ENCODE data around the gene HNRNPAB. TPM values are rescaled to one million over a fixed set of nuclear protein-coding genes. Genes with fewer than 3 reads are reported as not detected.

Gene HNRNPAB
- total and polyA plus RNA-seq, 9 of the 15 experiments (the other 6 are each of a cell fraction or from before 2014, with no cell fraction given), result 34.6 to 425 (median 236) TPM

- H3K36me3 ChIP-seq (ENCODE audit: control insufficient read depth, insufficient read depth, low read length), result peaks cover 85% of the 10 kb centered on the region
- H3K27ac ChIP-seq (ENCODE audit: extremely low read depth, low read depth, low read length), result no peak overlapping the region
- no peak overlapping the region for H3K4me2 ChIP-seq (ENCODE audit: insufficient read depth, low read length)
- ChIA-PET POLR2A (interaction anchor here (0.6 to 13.2 kb wide), 2 partner anchors 16 to 17 kb away, joined by 3 to 162 read pairs; no protein-coding TSS in a partner anchor), CTCF (ENCODE audit: low intra/inter-chr PET ratio) (no interaction called here)
- intact Hi-C loops (cut with micrococcal nuclease), result no loop called here
- peaks cover 32% of the 10 kb centered on the region for H3K79me2 ChIP-seq (ENCODE audit: control insufficient read depth, insufficient read depth, low read length)
- WGBS (ENCODE audit: insufficient coverage, low coverage, missing lambda C conversion rate), result 72% methylated on average over 4 of the region's 4 CpGs
- H4K20me1 ChIP-seq (replicated peaks; ENCODE audit: control insufficient read depth, insufficient read depth, low read length), result peaks cover 3% of the 10 kb centered on the region; the same call in 1 of the 2 replicates
- no peak for DNase-seq (ENCODE audit: extremely low read depth in 1 of 4, low spot score in 3 of 4)
- no peak overlapping the region for H3K4me3 ChIP-seq
- no peak for FAIRE-seq
- BruUV-seq (replicated peaks), result no TSS peak
- no peak overlapping the region for H3K9ac ChIP-seq (ENCODE audit: insufficient read depth in 1 of 2, low read depth in 2 of 2, low read length in 2 of 2)
- peaks cover 13 to 33% of the 10 kb centered on the region in 2 experiments; a peak in 4 of 5 replicates for H3K4me1 ChIP-seq (replicated peaks in 1 of 2; ENCODE audit: control insufficient read depth in 2 of 2, insufficient read depth in 2 of 2, low read length in 2 of 2)
- H3K9me3 ChIP-seq (replicated peaks; ENCODE audit: control insufficient read depth, insufficient read depth, low read depth, low read length), result no peaks in the 10 kb centered on the region
- peaks cover 5% of the 10 kb centered on the region for H3K9me1 ChIP-seq (ENCODE audit: control insufficient read depth, insufficient read depth, low read length)
- H3K27me3 ChIP-seq (ENCODE audit: control insufficient read depth in 2 of 2, insufficient read depth in 2 of 2, low read length in 2 of 2), result no peaks in the 10 kb centered on the region
- no peak for ATAC-seq
- H2AFZ ChIP-seq (ENCODE audit: low read depth, low read length), result no peak overlapping the region
- in situ Hi-C loops (cut with MboI), result no loop called here
- no peak for TF ChIP-seq ELK3 (CRISPR knock-in tag; IDR thresholded peaks at IDR 0.05)
- no peak for TF ChIP-seq NCOA4 (IDR thresholded peaks at IDR 0.05; ENCODE audit: partially characterized antibody)
- TF ChIP-seq NR0B1 (IDR thresholded peaks at IDR 0.05; ENCODE audit: partially characterized antibody), result no peak
- TF ChIP-seq ZNF124 (CRISPR knock-in tag; IDR thresholded peaks at IDR 0.05), result no peak
- TF ChIP-seq, protein P1, sequence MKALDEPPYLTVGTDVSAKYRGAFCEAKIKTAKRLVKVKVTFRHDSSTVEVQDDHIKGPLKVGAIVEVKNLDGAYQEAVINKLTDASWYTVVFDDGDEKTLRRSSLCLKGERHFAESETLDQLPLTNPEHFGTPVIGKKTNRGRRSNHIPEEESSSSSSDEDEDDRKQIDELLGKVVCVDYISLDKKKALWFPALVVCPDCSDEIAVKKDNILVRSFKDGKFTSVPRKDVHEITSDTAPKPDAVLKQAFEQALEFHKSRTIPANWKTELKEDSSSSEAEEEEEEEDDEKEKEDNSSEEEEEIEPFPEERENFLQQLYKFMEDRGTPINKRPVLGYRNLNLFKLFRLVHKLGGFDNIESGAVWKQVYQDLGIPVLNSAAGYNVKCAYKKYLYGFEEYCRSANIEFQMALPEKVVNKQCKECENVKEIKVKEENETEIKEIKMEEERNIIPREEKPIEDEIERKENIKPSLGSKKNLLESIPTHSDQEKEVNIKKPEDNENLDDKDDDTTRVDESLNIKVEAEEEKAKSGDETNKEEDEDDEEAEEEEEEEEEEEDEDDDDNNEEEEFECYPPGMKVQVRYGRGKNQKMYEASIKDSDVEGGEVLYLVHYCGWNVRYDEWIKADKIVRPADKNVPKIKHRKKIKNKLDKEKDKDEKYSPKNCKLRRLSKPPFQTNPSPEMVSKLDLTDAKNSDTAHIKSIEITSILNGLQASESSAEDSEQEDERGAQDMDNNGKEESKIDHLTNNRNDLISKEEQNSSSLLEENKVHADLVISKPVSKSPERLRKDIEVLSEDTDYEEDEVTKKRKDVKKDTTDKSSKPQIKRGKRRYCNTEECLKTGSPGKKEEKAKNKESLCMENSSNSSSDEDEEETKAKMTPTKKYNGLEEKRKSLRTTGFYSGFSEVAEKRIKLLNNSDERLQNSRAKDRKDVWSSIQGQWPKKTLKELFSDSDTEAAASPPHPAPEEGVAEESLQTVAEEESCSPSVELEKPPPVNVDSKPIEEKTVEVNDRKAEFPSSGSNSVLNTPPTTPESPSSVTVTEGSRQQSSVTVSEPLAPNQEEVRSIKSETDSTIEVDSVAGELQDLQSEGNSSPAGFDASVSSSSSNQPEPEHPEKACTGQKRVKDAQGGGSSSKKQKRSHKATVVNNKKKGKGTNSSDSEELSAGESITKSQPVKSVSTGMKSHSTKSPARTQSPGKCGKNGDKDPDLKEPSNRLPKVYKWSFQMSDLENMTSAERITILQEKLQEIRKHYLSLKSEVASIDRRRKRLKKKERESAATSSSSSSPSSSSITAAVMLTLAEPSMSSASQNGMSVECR (CRISPR knock-in tag; IDR thresholded peaks at IDR 0.05), result no peak
- no peak for TF ChIP-seq ESRRA (IDR thresholded peaks at IDR 0.05; ENCODE audit: borderline replicate concordance, low read depth)
- TF ChIP-seq, protein P2, sequence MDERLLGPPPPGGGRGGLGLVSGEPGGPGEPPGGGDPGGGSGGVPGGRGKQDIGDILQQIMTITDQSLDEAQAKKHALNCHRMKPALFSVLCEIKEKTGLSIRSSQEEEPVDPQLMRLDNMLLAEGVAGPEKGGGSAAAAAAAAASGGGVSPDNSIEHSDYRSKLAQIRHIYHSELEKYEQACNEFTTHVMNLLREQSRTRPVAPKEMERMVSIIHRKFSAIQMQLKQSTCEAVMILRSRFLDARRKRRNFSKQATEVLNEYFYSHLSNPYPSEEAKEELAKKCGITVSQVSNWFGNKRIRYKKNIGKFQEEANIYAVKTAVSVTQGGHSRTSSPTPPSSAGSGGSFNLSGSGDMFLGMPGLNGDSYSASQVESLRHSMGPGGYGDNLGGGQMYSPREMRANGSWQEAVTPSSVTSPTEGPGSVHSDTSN (CRISPR knock-in tag; IDR thresholded peaks at IDR 0.05; ENCODE audit: low read depth), result no peak
- TF ChIP-seq, protein P2 (tag; conservative IDR thresholded peaks at IDR 0.05; ENCODE audit: low read depth), result no peak
These were observed 22.9 kb downstream of the HNRNPAB start for GRCh38 chr5:178227138-178227659.

All from K562 (cell line).